ENCODE results near the gene NDUFS1. TPM values are rescaled to one million over a fixed set of nuclear protein-coding genes. Genes with fewer than 3 reads are reported as not detected.

The NDUFS1 gene
- total and polyA plus RNA-seq, 9 of the 15 experiments (the other 6 are each of a cell fraction or from before 2014, with no cell fraction given): 75.0 to 130 (median 91.5) TPM

DNA sequence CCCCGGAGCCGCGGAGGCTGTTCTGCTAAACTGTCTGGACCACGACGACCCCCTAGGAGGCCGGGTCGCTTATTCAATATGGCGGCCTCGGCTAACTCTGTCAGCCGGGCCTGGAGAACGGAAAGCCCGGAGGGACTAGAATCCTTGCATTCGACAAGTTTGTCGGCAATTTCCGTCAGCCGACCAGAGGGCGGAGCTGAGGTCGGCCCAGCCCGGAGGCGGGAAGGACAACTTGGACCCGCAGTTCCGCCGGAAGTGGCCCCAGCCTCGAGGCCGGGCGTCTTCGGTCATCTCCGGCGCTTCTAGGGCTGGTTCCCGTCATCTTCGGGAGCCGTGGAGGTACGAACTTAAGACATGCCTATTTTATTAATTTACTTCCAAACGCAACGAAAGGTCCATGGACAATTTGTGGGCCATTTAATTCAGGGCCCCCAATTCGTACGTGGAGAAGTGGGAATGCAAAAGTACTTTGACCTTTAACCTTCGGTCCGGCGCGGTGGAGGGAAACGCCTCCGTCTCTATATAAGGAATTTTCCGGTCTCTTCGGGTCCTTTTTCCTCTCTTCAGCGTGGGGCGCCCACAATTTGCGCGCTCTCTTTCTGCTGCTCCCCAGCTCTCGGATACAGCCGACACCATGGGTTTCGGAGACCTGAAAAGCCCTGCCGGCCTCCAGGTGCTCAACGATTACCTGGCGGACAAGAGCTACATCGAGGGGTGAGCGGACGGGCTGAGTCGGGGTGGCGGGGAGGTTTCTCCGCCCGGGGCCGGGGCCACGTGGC lies at the start of gene NDUFS1, which contains the start of gene EEF1B2 (continued):
- peak in 1 of 2 experiments; percentile 20; a peak in 2 of 4 replicates for TF ChIP-seq MAZ (CRISPR knock-in tag; conservative IDR thresholded peaks at IDR 0.05 in 1 of 2, IDR thresholded peaks at IDR 0.05 in 1 of 2)
- TF ChIP-seq, protein P1, sequence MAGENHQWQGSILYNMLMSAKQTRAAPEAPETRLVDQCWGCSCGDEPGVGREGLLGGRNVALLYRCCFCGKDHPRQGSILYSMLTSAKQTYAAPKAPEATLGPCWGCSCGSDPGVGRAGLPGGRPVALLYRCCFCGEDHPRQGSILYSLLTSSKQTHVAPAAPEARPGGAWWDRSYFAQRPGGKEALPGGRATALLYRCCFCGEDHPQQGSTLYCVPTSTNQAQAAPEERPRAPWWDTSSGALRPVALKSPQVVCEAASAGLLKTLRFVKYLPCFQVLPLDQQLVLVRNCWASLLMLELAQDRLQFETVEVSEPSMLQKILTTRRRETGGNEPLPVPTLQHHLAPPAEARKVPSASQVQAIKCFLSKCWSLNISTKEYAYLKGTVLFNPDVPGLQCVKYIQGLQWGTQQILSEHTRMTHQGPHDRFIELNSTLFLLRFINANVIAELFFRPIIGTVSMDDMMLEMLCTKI (IDR thresholded peaks at IDR 0.05; ENCODE audit: partially characterized antibody): no peak
- no peak for TF ChIP-seq DDX20 (tag; IDR thresholded peaks at IDR 0.05; ENCODE audit: low read depth)
- TF ChIP-seq, protein P2, sequence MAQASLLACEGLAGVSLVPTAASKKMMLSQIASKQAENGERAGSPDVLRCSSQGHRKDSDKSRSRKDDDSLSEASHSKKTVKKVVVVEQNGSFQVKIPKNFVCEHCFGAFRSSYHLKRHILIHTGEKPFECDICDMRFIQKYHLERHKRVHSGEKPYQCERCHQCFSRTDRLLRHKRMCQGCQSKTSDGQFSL (CRISPR knock-in tag; IDR thresholded peaks at IDR 0.05): no peak
- TF ChIP-seq, protein P2 (tag; IDR thresholded peaks at IDR 0.05): no peak
- no peak for TF ChIP-seq ZNF354B (CRISPR knock-in tag; IDR thresholded peaks at IDR 0.05)
- no peak for TF ChIP-seq KAT7 (CRISPR knock-in tag; IDR thresholded peaks at IDR 0.05; ENCODE audit: borderline replicate concordance)
- TF ChIP-seq, protein P3, sequence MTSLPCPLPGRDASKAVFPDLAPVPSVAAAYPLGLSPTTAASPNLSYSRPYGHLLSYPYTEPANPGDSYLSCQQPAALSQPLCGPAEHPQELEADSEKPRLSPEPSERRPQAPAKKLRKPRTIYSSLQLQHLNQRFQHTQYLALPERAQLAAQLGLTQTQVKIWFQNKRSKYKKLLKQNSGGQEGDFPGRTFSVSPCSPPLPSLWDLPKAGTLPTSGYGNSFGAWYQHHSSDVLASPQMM (CRISPR knock-in tag; IDR thresholded peaks at IDR 0.05): no peak
- no peak for TF ChIP-seq ZNF224 (CRISPR knock-in tag; IDR thresholded peaks at IDR 0.05)
- TF ChIP-seq, protein P4, sequence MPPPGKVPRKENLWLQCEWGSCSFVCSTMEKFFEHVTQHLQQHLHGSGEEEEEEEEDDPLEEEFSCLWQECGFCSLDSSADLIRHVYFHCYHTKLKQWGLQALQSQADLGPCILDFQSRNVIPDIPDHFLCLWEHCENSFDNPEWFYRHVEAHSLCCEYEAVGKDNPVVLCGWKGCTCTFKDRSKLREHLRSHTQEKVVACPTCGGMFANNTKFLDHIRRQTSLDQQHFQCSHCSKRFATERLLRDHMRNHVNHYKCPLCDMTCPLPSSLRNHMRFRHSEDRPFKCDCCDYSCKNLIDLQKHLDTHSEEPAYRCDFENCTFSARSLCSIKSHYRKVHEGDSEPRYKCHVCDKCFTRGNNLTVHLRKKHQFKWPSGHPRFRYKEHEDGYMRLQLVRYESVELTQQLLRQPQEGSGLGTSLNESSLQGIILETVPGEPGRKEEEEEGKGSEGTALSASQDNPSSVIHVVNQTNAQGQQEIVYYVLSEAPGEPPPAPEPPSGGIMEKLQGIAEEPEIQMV (tag; conservative IDR thresholded peaks at IDR 0.05; ENCODE audit: low read depth): no peak
- TF ChIP-seq CHCHD3 (CRISPR knock-in tag; IDR thresholded peaks at IDR 0.05): no peak
- TF ChIP-seq LARP7 (IDR thresholded peaks at IDR 0.05): no peak
- TF ChIP-seq TOE1 (IDR thresholded peaks at IDR 0.05; ENCODE audit: borderline replicate concordance): peak; percentile 41; the same call in 1 of the 2 replicates
- no peak for TF ChIP-seq TOE1 (CRISPR knock-in tag; IDR thresholded peaks at IDR 0.05; ENCODE audit: borderline replicate concordance, low read depth)
- TF ChIP-seq GABPB2 (CRISPR knock-in tag; conservative IDR thresholded peaks at IDR 0.05): no peak
- TF ChIP-seq EP400 (IDR thresholded peaks at IDR 0.05): peak; percentile 97
- TF ChIP-seq, protein P5, sequence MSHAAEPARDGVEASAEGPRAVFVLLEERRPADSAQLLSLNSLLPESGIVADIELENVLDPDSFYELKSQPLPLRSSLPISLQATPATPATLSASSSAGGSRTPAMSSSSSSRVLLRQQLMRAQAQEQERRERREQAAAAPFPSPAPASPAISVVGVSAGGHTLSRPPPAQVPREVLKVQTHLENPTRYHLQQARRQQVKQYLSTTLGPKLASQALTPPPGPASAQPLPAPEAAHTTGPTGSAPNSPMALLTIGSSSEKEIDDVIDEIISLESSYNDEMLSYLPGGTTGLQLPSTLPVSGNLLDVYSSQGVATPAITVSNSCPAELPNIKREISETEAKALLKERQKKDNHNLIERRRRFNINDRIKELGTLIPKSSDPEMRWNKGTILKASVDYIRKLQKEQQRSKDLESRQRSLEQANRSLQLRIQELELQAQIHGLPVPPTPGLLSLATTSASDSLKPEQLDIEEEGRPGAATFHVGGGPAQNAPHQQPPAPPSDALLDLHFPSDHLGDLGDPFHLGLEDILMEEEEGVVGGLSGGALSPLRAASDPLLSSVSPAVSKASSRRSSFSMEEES (CRISPR knock-in tag; IDR thresholded peaks at IDR 0.05): no peak
- TF ChIP-seq MYC (IDR thresholded peaks at IDR 0.05; ENCODE audit: low read depth, low read length): peak; percentile 96
- no peak for TF ChIP-seq MYC (CRISPR knock-in tag; IDR thresholded peaks at IDR 0.05; ENCODE audit: borderline replicate concordance, low read depth)
- no peak for TF ChIP-seq RUNX1 (IDR thresholded peaks at IDR 0.05; ENCODE audit: low read depth)

Data from K562 (cell line).